GM19468 (cell line): Measurements from ENCODE around the gene ZNF710.

ENCODE experiments used
- ATAC-seq: cut with Tn5 transposase; IDR thresholded peaks from one replicate; pipeline ENCODE4 v1.9.1; 2021; ENCODE audit warnings: mild to moderate bottlenecking, moderate library complexity, moderate number of reproducible peaks; ENCODE audit not compliant: unreplicated experiment; ENCODE audit errors: extremely low read depth

ZNF710 gene

DNA sequence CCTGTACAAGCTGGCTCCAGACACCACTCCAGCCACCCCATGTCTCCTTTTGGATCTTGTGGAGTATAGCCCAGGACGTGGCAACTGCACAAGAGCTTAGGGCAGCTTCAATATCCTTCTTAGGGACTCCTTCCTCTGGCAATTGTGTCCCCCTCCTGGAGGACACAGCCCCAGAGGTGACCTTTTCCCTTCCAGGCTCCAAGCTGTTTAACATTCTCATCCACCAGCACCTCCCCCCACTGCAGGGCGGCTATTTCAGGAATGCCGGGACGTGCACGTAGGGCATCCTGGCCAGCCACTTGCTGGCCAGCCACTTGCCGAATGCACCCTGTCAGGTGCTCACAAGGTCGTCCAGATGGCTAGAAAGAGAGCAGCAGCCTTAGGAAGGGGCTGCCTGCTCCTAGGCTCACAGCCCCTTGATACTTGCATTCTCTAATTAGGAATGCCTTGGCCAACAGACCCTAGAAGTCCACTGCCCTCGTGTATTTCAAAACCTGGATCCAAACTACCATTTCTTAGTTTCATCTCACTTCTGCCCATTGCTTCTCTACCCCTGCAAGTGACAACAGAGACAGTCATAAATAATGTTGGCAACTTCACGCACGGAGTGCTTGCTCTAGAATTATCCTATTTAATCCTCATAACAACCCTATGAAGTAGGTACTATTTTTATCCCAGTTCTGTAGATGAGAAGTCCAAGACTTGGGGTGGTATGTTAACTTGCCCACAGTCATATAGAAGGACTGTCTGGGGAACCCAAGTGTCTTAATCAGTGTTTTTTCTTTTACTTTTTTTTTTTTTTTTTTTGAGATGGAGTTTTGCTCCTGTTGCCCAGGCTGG is 125.7 kb downstream of the ZNF710 start:
- no peak for ATAC-seq

- ATAC-seq: no peak
These were observed 129.2 kb downstream of the ZNF710 start for GRCh38 chr15:90130291-90130690.
